ENCODE data around the gene QRFP.
A peak's percentile ranks its signal among the peaks of the same experiment; 100 is the strongest.

Gene QRFP

GRCh38 chr9:130905902-130906734 is 9.5 kb upstream of the QRFP start:
- Histone ChIP-seq H3K9me3 (ENCODE audit: control insufficient read depth, insufficient read depth, low read depth, low read length) (no peaks in the 10 kb centered on the region), H3K36me3 (ENCODE audit: control insufficient read depth in 2 of 2, insufficient read depth in 1 of 2, low read length in 2 of 2) (no peaks in the 10 kb centered on the region), H3K4me1 (ENCODE audit: control insufficient read depth, insufficient read depth, low read length) (no peaks in the 10 kb centered on the region), H3K27ac (ENCODE audit: extremely low read depth, low read depth, low read length) (no peak overlapping the region), H3K4me3 (ENCODE audit: low read depth, low read length) (no peak overlapping the region)
- CTCF ChIA-PET: interaction anchor here (1.3 kb wide), 1 partner anchor 92 kb away, joined by 4 read pairs; no protein-coding TSS in a partner anchor
- POLR2A ChIA-PET: interaction anchor here (0.5 kb wide), 1 partner anchor 188 kb away, joined by 4 read pairs; no protein-coding TSS in a partner anchor
- no peak for TF ChIP-seq ZNF132 (tag by site-specific recombination; IDR thresholded peaks at IDR 0.05; ENCODE audit: borderline replicate concordance)
- no peak for TF ChIP-seq ZNF776 (tag by site-specific recombination; IDR thresholded peaks at IDR 0.05; ENCODE audit: borderline replicate concordance)
- no peak for TF ChIP-seq ZNF10 (tag by site-specific recombination; IDR thresholded peaks at IDR 0.05)
- TF ChIP-seq ZNF394 (tag by site-specific recombination; IDR thresholded peaks at IDR 0.05; ENCODE audit: borderline replicate concordance): no peak
- TF ChIP-seq RBAK (tag by site-specific recombination; IDR thresholded peaks at IDR 0.05): no peak
- no peak for TF ChIP-seq HIC1 (tag by site-specific recombination; IDR thresholded peaks at IDR 0.05)
- no peak for TF ChIP-seq ZBTB6 (tag by site-specific recombination; IDR thresholded peaks at IDR 0.05)
- no peak for TF ChIP-seq ZNF274 (IDR thresholded peaks at IDR 0.05; ENCODE audit: low read length)
- no peak for TF ChIP-seq ZNF274 (tag by site-specific recombination; IDR thresholded peaks at IDR 0.05; ENCODE audit: borderline replicate concordance)
- TF ChIP-seq ZNF777 (tag by site-specific recombination; IDR thresholded peaks at IDR 0.05; ENCODE audit: borderline replicate concordance): no peak
- TF ChIP-seq ZNF202 (tag by site-specific recombination; IDR thresholded peaks at IDR 0.05; ENCODE audit: borderline replicate concordance): no peak
- no peak for TF ChIP-seq ZNF704 (tag by site-specific recombination; IDR thresholded peaks at IDR 0.05)
- TF ChIP-seq KLF8 (tag by site-specific recombination; IDR thresholded peaks at IDR 0.05): no peak
- TF ChIP-seq ZNF677 (tag by site-specific recombination; IDR thresholded peaks at IDR 0.05): no peak
- TF ChIP-seq ATF2 (tag by site-specific recombination; IDR thresholded peaks at IDR 0.05; ENCODE audit: low read depth): no peak

GRCh38 chr9:130905125-130905901 is 8.7 kb upstream of the QRFP start:
- ChIA-PET POLR2A (no interaction called here), CTCF (interaction anchor here (1.0 to 1.3 kb wide), 3 partner anchors 35 to 93 kb away, joined by 3 to 4 read pairs (median 3); no protein-coding TSS in a partner anchor)
- Histone ChIP-seq H3K4me3 (ENCODE audit: low read depth, low read length) (no peak overlapping the region), H3K27ac (ENCODE audit: extremely low read depth, low read depth, low read length) (no peak overlapping the region), H3K36me3 (ENCODE audit: control insufficient read depth in 2 of 2, insufficient read depth in 1 of 2, low read length in 2 of 2) (no peaks in the 10 kb centered on the region), H3K9me3 (ENCODE audit: control insufficient read depth, insufficient read depth, low read depth, low read length) (no peaks in the 10 kb centered on the region), H3K4me1 (ENCODE audit: control insufficient read depth, insufficient read depth, low read length) (no peaks in the 10 kb centered on the region)
- no peak for TF ChIP-seq ZNF404 (tag by site-specific recombination; IDR thresholded peaks at IDR 0.05)
- peak; percentile 90 for TF ChIP-seq ZNF623 (tag by site-specific recombination; IDR thresholded peaks at IDR 0.05)

All from HEK293 (cell line).